Measurements from ENCODE around the gene RTL1.

DNA sequence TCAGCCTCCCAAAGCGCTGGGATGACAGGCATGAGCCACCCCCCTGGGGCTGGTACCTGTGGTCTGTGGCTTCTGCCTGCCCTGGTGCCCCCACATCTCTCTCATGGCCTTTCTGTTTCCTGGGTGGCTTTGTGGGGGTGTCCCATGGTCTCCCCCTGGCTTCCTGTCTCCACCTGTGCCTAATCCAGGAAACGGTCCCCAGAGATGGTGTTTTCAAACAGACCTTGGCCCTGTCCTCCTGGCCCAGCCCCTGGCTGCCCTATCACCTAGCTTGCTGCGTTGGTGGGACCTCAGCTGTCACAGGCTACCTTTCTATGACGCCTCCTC is 59.5 kb downstream of the RTL1 start:
- TF ChIP-seq ARNT (IDR thresholded peaks at IDR 0.05) (no peak), HDGF (IDR thresholded peaks at IDR 0.05; ENCODE audit: borderline replicate concordance) (no peak), BHLHE40 (IDR thresholded peaks at IDR 0.05; ENCODE audit: borderline replicate concordance) (no peak), SP1 (IDR thresholded peaks at IDR 0.05) (no peak), FOXA1 (IDR thresholded peaks at IDR 0.05) (no peak), TARDBP (IDR thresholded peaks at IDR 0.05) (no peak), FOXK2 (IDR thresholded peaks at IDR 0.05) (no peak)
